SH-SY5Y (cell line): ENCODE results near the gene UBE2G1.

Experiments used
- GATA2 ChIP-seq: IDR thresholded peaks from 2 replicates; pipeline ENCODE4 v1.6.1; 2011; ENCODE audit warnings: mild to moderate bottlenecking, low read depth, low read length
- GATA3 ChIP-seq: IDR thresholded peaks from 2 replicates; pipeline ENCODE4 v1.6.1; 2011; ENCODE audit warnings: low read depth, mild to moderate bottlenecking, low read length, moderate library complexity

- TF ChIP-seq GATA2 (no peak), GATA3 (no peak)
Measured at GRCh38 chr17:4267402-4267801, 99.1 kb downstream of the UBE2G1 start.
